Stimulated activated CD4-positive, alpha-beta T cell treated with anti-CD3 and anti-CD28 coated beads, TNF-alpha, amount 100 ng/mL, for 1 hour (primary cell): ENCODE measurements around the gene CDK13.
A peak's percentile ranks its signal among the peaks of the same experiment; 100 is the strongest.

Experiments used
- DNase-seq, 3 donors: peaks; one replicate each; pipeline ENCODE4 v3.0.0-alpha.2; 2020; ENCODE audit warnings: low read depth in 3 of 3, low spot score in 1 of 3

The CDK13 gene

GRCh38 chr7:39948956-39949928 is 814 bp upstream of the CDK13 start:
- peak; percentile 92 to 96 (median 94) for DNase-seq

DNA sequence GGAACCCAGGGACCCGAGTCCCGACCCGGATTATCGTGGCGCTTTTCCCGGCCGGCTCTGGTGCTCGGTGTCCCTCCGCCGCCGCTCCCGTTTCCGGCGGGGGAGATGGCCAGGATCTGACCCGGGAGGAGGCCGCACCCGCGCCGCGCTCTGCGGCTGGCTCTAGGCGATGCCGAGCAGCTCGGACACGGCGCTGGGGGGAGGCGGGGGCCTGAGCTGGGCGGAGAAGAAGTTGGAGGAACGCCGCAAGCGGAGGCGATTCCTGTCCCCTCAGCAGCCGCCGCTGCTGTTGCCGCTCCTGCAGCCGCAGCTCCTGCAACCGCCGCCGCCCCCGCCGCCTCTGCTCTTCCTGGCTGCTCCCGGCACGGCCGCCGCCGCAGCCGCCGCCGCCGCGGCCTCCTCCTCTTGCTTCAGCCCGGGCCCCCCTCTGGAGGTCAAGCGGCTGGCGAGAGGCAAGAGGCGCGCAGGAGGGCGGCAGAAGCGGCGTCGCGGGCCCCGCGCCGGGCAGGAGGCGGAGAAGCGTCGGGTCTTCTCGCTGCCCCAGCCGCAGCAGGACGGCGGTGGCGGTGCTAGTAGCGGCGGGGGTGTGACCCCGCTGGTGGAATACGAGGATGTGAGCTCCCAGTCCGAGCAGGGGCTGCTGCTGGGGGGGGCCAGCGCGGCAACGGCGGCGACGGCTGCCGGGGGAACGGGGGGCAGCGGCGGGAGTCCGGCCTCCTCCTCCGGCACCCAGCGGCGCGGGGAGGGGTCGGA is 593 bp downstream of the CDK13 start:
- DNase-seq: peak in 2 of 3 donors; percentile 10 to 22

DNA sequence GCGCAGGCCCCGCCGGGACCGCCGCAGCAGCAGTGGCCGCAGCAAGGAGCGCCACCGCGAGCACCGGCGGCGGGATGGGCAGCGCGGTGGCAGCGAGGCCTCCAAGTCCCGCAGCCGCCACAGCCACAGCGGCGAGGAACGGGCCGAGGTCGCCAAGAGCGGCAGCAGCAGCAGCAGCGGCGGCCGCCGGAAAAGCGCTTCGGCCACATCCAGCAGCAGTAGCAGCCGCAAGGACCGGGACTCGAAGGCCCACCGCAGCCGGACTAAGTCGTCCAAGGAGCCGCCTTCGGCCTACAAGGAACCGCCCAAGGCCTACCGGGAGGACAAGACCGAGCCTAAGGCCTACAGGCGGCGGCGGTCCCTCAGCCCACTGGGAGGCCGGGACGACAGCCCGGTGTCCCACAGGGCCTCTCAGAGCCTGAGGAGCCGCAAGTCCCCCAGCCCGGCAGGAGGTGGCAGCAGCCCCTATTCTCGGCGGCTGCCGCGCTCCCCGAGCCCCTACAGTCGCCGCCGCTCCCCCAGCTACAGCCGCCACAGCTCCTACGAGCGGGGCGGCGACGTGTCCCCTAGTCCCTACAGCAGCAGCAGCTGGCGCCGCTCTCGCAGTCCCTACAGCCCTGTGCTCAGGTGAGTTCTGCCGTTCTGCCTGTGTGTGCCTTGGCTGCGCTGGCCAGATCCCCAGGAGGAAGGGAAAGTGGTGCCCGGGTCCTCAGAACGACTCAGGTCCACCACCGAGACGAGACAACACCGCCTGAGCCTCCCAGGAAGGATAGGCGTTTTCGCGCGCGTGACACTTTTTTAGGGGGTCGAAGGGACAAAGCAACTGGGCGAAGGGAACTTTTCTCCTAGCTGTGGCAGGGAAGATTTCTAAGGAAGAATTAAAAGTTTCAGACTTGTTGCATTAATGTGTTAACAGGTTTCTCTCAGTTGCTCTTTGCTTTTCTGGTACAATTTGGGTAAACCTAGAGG is 1.5 kb downstream of the CDK13 start:
- DNase-seq: peak in 2 of 3 donors; percentile 44 to 46

DNA sequence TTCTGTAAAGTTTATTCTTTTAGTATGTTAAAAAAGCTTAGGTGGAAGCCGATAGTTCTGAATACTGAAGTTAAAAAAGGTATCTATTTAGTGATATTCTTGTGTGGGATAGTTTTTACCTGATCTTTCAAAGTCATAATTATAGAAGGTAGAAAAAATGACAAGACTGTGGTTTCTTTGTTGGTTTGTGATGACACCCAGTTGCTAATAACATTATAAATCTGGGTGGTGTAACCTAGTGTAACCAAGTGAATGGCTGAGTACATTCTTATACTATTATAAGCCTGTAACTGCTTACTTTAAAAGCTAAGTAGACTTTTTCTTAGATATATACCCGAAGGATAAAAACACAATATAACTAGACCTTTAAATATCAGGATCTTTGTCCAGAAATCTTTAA is 2.3 kb downstream of the CDK13 start:
- no peak for DNase-seq

DNA sequence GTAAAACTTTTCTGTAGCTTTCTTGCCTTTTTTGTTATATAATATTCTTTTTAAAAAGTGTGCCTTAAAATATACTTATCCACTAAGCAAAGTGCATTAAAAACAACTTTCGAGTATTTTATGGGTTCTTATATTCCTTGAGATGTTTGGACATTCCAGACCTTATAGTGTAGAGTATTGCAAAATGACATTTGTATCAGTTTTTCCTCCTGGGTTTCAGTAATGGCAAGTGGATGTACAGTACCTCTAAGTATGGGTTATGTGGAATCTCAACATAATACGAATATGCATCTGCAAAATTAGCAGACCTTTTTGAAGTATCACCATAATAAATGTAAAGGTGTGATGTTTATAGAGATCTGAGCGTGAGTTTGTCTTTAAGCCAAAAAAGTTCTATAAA is 2.7 kb downstream of the CDK13 start:
- DNase-seq: no peak

GRCh38 chr7:39954694-39955093 is 4.6 kb downstream of the CDK13 start:
- no peak for DNase-seq

- DNase-seq: no peak
Measured at GRCh38 chr7:39958038-39958437, 8.0 kb downstream of the CDK13 start.

- DNase-seq: no peak
Measured at GRCh38 chr7:39967406-39968161, 17.5 kb downstream of the CDK13 start.

- DNase-seq: no peak
Measured at GRCh38 chr7:39969431-39969830, 19.4 kb downstream of the CDK13 start.

GRCh38 chr7:39971924-39972323 is 21.9 kb downstream of the CDK13 start:
- no peak for DNase-seq

GRCh38 chr7:39973801-39974200 is 23.7 kb downstream of the CDK13 start:
- no peak for DNase-seq

GRCh38 chr7:39978230-39978934 is 28.3 kb downstream of the CDK13 start:
- no peak for DNase-seq

DNA sequence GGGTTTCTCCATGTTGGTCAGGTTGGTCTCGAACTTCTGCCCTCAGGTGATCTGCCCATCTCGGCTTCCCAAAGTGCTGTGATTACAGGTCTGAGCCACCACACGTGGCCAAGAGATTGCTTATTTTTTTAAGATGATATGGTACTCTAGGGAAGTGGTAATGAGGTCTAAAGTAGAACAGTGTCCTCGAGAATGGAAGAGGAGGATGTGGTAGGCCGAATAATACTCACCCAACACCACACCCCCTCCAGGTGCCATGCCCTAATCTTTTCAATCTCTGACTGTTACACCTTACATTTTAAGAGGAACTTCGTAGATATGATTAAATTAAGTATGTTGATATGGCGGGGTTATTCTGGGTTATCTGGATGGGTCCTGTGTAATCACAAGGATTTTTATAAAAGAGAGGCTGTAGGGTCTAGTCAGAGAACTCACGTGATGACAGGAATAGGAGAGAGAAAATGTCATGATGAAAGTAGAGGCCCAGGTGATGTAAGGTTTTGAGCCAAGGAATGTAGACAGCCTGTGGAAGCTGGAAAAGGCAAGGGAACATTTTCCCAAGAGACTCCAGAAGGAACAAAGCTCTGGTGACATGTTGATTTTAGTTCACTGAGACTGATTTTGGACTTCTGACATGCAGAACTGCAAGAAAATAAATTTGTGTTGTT is 29.5 kb downstream of the CDK13 start:
- no peak for DNase-seq

DNA sequence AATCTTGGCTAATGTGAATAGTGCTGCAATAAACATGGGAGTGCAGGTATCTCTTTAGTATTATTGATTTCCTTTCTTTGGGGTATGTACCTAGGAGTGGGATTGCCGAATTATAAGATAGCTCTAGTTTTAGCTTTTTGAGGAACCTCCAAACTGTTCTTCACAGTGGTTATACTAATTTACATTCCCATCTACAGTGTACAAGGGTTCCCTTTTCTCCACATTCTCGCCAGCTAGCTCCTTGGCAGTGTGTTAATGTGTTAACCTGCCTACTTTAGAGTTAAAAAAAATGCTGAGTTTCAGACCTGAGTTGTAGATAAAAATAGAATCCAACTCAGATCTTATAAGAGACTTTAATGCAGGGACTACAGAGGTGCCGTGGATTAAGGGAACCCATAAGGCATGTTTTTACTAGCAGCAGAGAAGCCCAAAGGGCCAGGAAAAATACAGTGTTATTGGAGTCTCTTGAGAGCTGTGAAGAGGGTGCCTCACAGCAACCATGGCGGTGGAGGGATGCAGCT is 35.4 kb downstream of the CDK13 start:
- no peak for DNase-seq

DNA sequence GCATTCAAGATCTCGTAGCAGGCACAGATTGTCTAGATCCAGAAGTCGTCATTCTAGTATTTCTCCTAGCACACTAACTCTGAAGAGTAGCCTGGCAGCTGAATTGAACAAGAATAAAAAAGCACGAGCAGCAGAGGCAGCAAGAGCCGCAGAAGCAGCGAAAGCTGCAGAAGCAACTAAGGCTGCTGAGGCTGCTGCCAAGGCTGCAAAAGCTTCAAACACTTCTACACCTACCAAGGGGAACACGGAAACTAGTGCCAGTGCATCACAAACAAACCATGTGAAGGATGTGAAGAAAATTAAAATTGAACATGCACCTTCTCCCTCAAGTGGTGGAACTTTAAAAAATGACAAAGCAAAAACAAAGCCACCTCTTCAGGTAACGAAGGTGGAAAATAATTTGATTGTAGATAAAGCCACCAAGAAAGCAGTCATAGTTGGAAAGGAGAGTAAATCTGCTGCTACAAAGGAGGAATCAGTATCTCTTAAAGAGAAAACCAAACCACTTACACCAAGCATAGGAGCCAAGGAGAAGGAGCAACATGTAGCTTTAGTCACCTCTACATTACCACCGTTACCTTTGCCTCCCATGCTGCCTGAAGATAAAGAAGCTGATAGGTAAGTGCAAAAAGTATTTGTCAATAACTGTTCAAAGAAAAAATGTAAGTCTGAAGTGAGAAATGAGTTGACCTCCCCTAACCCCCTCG is 37.7 kb downstream of the CDK13 start:
- DNase-seq: no peak

DNA sequence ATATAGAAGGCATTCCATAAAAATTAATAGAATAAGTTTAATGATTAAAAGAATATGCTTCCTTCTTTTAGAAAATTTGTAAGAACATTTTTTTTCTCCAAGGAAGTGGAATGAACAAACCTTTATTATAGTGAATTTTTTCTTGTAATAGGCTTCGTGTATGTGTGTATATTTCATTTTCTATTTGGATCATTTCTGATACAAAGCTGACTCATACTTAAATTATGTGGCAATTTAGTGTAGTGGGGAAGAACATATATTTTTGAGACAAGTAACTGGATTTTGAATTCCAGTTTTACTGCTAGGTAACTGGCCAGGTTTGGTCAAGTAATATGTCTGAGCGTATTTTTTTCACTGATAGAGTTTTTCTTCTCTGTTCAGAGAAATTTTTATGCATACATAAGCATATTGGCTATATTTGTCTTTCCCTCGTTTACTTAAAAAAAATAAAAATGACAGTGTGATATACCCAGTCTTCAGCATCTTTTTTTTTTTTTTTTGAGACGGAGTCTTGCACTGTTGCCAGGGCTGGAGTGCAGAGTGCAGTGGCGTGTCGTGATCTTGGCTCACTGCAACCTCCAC is 50.8 kb downstream of the CDK13 start:
- no peak for DNase-seq

DNA sequence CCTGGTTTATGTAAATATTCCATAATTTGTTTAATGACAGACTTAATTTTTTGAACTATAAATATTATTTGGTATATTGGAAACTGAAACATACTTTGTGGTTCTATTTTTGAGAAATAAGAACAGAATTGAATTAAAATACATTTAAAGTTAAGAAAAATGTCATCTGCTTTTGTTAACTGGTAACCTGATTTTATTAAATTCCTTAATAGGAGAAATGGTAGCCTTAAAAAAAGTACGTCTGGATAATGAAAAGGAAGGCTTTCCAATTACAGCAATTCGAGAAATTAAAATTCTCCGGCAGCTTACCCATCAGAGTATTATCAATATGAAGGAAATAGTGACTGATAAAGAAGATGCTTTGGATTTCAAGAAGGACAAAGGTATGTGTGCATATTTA is 51.6 kb downstream of the CDK13 start:
- DNase-seq: no peak

DNA sequence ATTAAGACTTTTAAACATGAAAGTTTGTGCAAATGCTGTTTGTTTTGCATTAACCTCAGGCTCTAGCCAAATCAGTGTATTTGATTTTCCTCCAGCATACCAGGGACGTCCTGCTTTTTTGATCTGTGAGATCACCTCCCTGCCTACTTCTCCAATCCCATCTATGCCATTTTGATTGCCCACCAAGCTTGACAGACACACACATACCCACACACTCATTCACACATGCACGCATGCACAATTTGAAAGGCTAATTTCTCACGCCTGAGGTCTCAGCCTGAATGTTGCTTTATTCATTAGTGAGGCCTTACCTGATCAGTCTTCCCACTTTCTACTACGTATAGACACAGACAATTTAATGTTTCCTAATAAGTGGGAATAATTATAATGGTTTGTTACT is 53.5 kb downstream of the CDK13 start:
- no peak for DNase-seq
